SJSA1 (cell line): ENCODE measurements around the gene WDPCP. TPM values are rescaled to one million over a fixed set of nuclear protein-coding genes. Genes with fewer than 3 reads are reported as not detected.
"Not testable (repeated sequence)": the region's sequence is repeated elsewhere in the genome, so short reads cannot be mapped to it uniquely, and the experiment has no call there.

Experiments
- DNase-seq, 2 experiments: peaks; one replicate each; pipeline ENCODE4 v3.0.0-alpha.2; 2015 to 2020; ENCODE audit warnings: low spot score in 2 of 2, low read depth in 1 of 2
- H3K27ac ChIP-seq: fragments of 250-450 bp; sonication (Bioruptor Pico); 2 replicates; pipeline ENCODE4 v1.5.1; 2020; ENCODE audit warnings: mild to moderate bottlenecking, moderate library complexity
- H3K27me3 ChIP-seq: fragments of 250-450 bp; sonication (Bioruptor Pico); replicated peaks from 2 replicates; pipeline ENCODE4 v1.5.1; 2020; ENCODE audit warnings: mild to moderate bottlenecking, moderate library complexity
- H3K36me3 ChIP-seq: fragments of 250-450 bp; sonication (Bioruptor Pico); 2 replicates; pipeline ENCODE4 v1.5.1; 2020; ENCODE audit warnings: mild to moderate bottlenecking
- H3K4me1 ChIP-seq: fragments of 250-450 bp; sonication (Bioruptor Pico); replicated peaks from 2 replicates; pipeline ENCODE4 v1.6.1; 2021; ENCODE audit warnings: mild to moderate bottlenecking
- H3K4me3 ChIP-seq: fragments of 250-450 bp; sonication (Bioruptor Pico); 2 replicates; pipeline ENCODE4 v1.5.1; 2020; ENCODE audit warnings: mild to moderate bottlenecking
- H3K9me3 ChIP-seq: fragments of 250-450 bp; sonication (Bioruptor Pico); replicated peaks from 2 replicates; pipeline ENCODE4 v1.5.1; 2020; ENCODE audit warnings: mild to moderate bottlenecking
- total RNA-seq: library from RNA; depleted of rRNA; stranded (reverse); fragments of >200 nt; shearing (Covaris generic); gene quantifications from 2 replicates; pipeline ENCODE4 v1.2.3, GENCODE V29; 2014

Gene WDPCP
- total RNA-seq, 1 experiment from 2014 or later: 10.7 TPM

- Histone ChIP-seq H3K36me3 (no peaks in the 10 kb centered on the region), H3K4me3 (no peak overlapping the region), H3K27me3 (no peaks in the 10 kb centered on the region), H3K4me1 (no peaks in the 10 kb centered on the region), H3K27ac (no peak overlapping the region), H3K9me3 (no peaks in the 10 kb centered on the region)
- DNase-seq: no peak
Observed at GRCh38 chr2:63242747-63243146, 345.5 kb downstream of the WDPCP start.

GRCh38 chr2:63225964-63226686 lies 362.2 kb downstream of the WDPCP start:
- Histone ChIP-seq H3K27me3 (no peaks in the 10 kb centered on the region), H3K9me3 (no peaks in the 10 kb centered on the region), H3K36me3 (no peaks in the 10 kb centered on the region), H3K4me1 (no peaks in the 10 kb centered on the region), H3K4me3 (no peak overlapping the region), H3K27ac (no peak overlapping the region)
- DNase-seq: no peak

GRCh38 chr2:63218800-63219526 lies 369.3 kb downstream of the WDPCP start:
- no peak for DNase-seq
- no peaks in the 10 kb centered on the region for H3K4me1 ChIP-seq

GRCh38 chr2:63195310-63195709 lies 393.0 kb downstream of the WDPCP start:
- Histone ChIP-seq H3K27ac (no peak overlapping the region), H3K4me1 (no peaks in the 10 kb centered on the region), H3K4me3 (no peak overlapping the region), H3K9me3 (no peaks in the 10 kb centered on the region; the same call in 1 of the 2 replicates), H3K27me3 (no peaks in the 10 kb centered on the region), H3K36me3 (no peaks in the 10 kb centered on the region)
- DNase-seq: no peak

More at GRCh38 chr2:63218800-63219526, 369.3 kb downstream of the WDPCP start:
- H3K4me3 ChIP-seq: no peak overlapping the region
- H3K27me3 ChIP-seq: no peaks in the 10 kb centered on the region
- no peaks in the 10 kb centered on the region for H3K36me3 ChIP-seq
- H3K9me3 ChIP-seq: no peaks in the 10 kb centered on the region
- no peak overlapping the region for H3K27ac ChIP-seq

- H3K36me3 ChIP-seq: no peaks in the 10 kb centered on the region
- H3K9me3 ChIP-seq: no peaks in the 10 kb centered on the region; the same call in 1 of the 2 replicates
- no peaks in the 10 kb centered on the region for H3K27me3 ChIP-seq
- H3K4me3 ChIP-seq: no peak overlapping the region
- no peaks in the 10 kb centered on the region for H3K4me1 ChIP-seq
- no peak overlapping the region for H3K27ac ChIP-seq
- no peak for DNase-seq
Observed at GRCh38 chr2:63194175-63194574, 394.1 kb downstream of the WDPCP start.

- no peak overlapping the region for H3K27ac ChIP-seq
- H3K27me3 ChIP-seq: no peaks in the 10 kb centered on the region
- H3K4me3 ChIP-seq: no peak overlapping the region
- H3K4me1 ChIP-seq: no peaks in the 10 kb centered on the region
- DNase-seq: no peak
- no peaks in the 10 kb centered on the region; the same call in 1 of the 2 replicates for H3K9me3 ChIP-seq
- H3K36me3 ChIP-seq: no peaks in the 10 kb centered on the region
Observed at GRCh38 chr2:63192889-63193774, 395.1 kb downstream of the WDPCP start.

GRCh38 chr2:63192169-63192888 lies 395.9 kb downstream of the WDPCP start:
- no peaks in the 10 kb centered on the region for H3K4me1 ChIP-seq
- H3K36me3 ChIP-seq: no peaks in the 10 kb centered on the region
- no peak overlapping the region for H3K4me3 ChIP-seq
- no peaks in the 10 kb centered on the region; the same call in 1 of the 2 replicates for H3K9me3 ChIP-seq
- no peaks in the 10 kb centered on the region for H3K27me3 ChIP-seq
- DNase-seq: no peak
- H3K27ac ChIP-seq: no peak overlapping the region

GRCh38 chr2:63189026-63189425 lies 399.3 kb downstream of the WDPCP start:
- Histone ChIP-seq H3K4me1 (no peaks in the 10 kb centered on the region), H3K4me3 (no peak overlapping the region), H3K27ac (no peak overlapping the region), H3K36me3 (no peaks in the 10 kb centered on the region), H3K27me3 (no peaks in the 10 kb centered on the region), H3K9me3 (no peaks in the 10 kb centered on the region)
- DNase-seq: peak in 1 of 2 experiments; percentile 22

- Histone ChIP-seq H3K36me3 (no peaks in the 10 kb centered on the region), H3K4me3 (no peak overlapping the region), H3K27me3 (no peaks in the 10 kb centered on the region), H3K9me3 (no peaks in the 10 kb centered on the region), H3K4me1 (no peaks in the 10 kb centered on the region), H3K27ac (no peak overlapping the region)
- no peak for DNase-seq
Observed at GRCh38 chr2:63186331-63186730, 401.9 kb downstream of the WDPCP start.

GRCh38 chr2:63163161-63163820 lies 425.0 kb downstream of the WDPCP start:
- no peak overlapping the region for H3K4me3 ChIP-seq
- no peaks in the 10 kb centered on the region for H3K4me1 ChIP-seq
- no peaks in the 10 kb centered on the region for H3K36me3 ChIP-seq
- H3K27me3 ChIP-seq: no peaks in the 10 kb centered on the region
- no peaks in the 10 kb centered on the region for H3K9me3 ChIP-seq
- no peak overlapping the region for H3K27ac ChIP-seq
- DNase-seq: no peak

- no peak for DNase-seq
- Histone ChIP-seq H3K27ac (no peak overlapping the region), H3K9me3 (no peaks in the 10 kb centered on the region)
Observed at GRCh38 chr2:63159262-63159661, 429.0 kb downstream of the WDPCP start.

GRCh38 chr2:63136683-63137082 lies 451.6 kb downstream of the WDPCP start:
- H3K4me1 ChIP-seq, H3K36me3 ChIP-seq, H3K9me3 ChIP-seq, DNase-seq, H3K27ac ChIP-seq, H3K4me3 ChIP-seq, H3K27me3 ChIP-seq: not testable (repeated sequence)

More at GRCh38 chr2:63159262-63159661, 429.0 kb downstream of the WDPCP start:
- no peaks in the 10 kb centered on the region for H3K27me3 ChIP-seq
- H3K4me3 ChIP-seq: no peak overlapping the region
- H3K36me3 ChIP-seq: no peaks in the 10 kb centered on the region
- H3K4me1 ChIP-seq: no peaks in the 10 kb centered on the region

- no peaks in the 10 kb centered on the region for H3K4me1 ChIP-seq
- DNase-seq: no peak
- H3K4me3 ChIP-seq: no peak overlapping the region
- H3K27ac ChIP-seq: no peak overlapping the region
- H3K9me3 ChIP-seq: peaks cover 2% of the 10 kb centered on the region; the same call in 1 of the 2 replicates
- no peaks in the 10 kb centered on the region for H3K27me3 ChIP-seq
- H3K36me3 ChIP-seq: no peaks in the 10 kb centered on the region
Observed at GRCh38 chr2:63132020-63132419, 456.3 kb downstream of the WDPCP start.
